Coronary artery (tissue), 2 donors: ENCODE results near the gene HOATZ.
A peak's percentile ranks its signal among the peaks of the same experiment; 100 is the strongest.

Experiments used
- DNase-seq: peaks from one replicate; pipeline ENCODE4 v3.0.0-alpha.2; 2017; ENCODE audit warnings: low spot score
- H3K27ac ChIP-seq, 2 donors: fragments of 200-600 bp; sonication (generic); one replicate each; pipeline ENCODE4 v1.5.1; 2016 to 2019
- H3K4me3 ChIP-seq: fragments of 200-600 bp; sonication (generic); 2 replicates; pipeline ENCODE4 v1.5.1; 2016; ENCODE audit warnings: mild to moderate bottlenecking, moderate library complexity
- CTCF ChIP-seq: fragments of 200-600 bp; sonication (generic); IDR thresholded peaks from one replicate; pipeline ENCODE4 v1.5.1; 2019; ENCODE audit warnings: antibody characterized with exemption

The HOATZ gene

GRCh38 chr11:111514216-111515031 is at the start of gene HOATZ:
TSS of gene HOATZ (plus strand) at chr11:111514778. CDS start at chr11:111514785, 7 bp downstream.
- H3K27ac ChIP-seq: no peak within 1 kb of the TSS
- no peak for TF ChIP-seq CTCF
- DNase-seq: no peak
- peak within 1 kb of the TSS; percentile 36 for H3K4me3 ChIP-seq

- no peak for DNase-seq
- TF ChIP-seq CTCF: no peak
- H3K4me3 ChIP-seq: no peak overlapping the region
- no peak overlapping the region for H3K27ac ChIP-seq
Observed at GRCh38 chr11:111465400-111465799, 49.2 kb upstream of the HOATZ start.

GRCh38 chr11:111466615-111467014 is 48.0 kb upstream of the HOATZ start:
- H3K27ac ChIP-seq: no peak overlapping the region
- TF ChIP-seq CTCF: no peak
- no peak for DNase-seq
- no peak overlapping the region for H3K4me3 ChIP-seq

- peak; percentile 28 for DNase-seq
- Histone ChIP-seq H3K4me3 (no peak overlapping the region), H3K27ac (no peak overlapping the region)
- TF ChIP-seq CTCF: no peak
Observed at GRCh38 chr11:111469200-111469599, 45.4 kb upstream of the HOATZ start.

- H3K27ac ChIP-seq: no peak overlapping the region
- no peak for DNase-seq
- H3K4me3 ChIP-seq: no peak overlapping the region
- no peak for TF ChIP-seq CTCF
Observed at GRCh38 chr11:111472228-111472627, 42.4 kb upstream of the HOATZ start.

GRCh38 chr11:111474432-111474831 is 40.1 kb upstream of the HOATZ start:
- Histone ChIP-seq H3K4me3 (no peak overlapping the region), H3K27ac (no peak overlapping the region)
- DNase-seq: no peak
- no peak for TF ChIP-seq CTCF

GRCh38 chr11:111476366-111476765 is 38.2 kb upstream of the HOATZ start:
- no peak for DNase-seq
- Histone ChIP-seq H3K27ac (no peak overlapping the region), H3K4me3 (no peak overlapping the region)
- TF ChIP-seq CTCF: no peak
